SU-DHL-6 (cell line): ENCODE measurements around the gene SIGLEC8.

Experiments used
- EZH2phosphoT487 ChIP-seq: fragments of 200-600 bp; sonication (generic), shearing (Covaris generic); conservative IDR thresholded peaks from 2 replicates; pipeline ENCODE4 v1.6.1; 2018; ENCODE audit warnings: mild to moderate bottlenecking, antibody characterized with exemption, low read length, moderate library complexity, mixed read lengths
- TF ChIP-seq, protein P1 (sequence below): fragments of 200-600 bp; sonication (generic); IDR thresholded peaks from one replicate; pipeline ENCODE4 v1.5.1; 2017; ENCODE audit warnings: antibody characterized with exemption, mild to moderate bottlenecking, low read length, moderate library complexity; ENCODE audit not compliant: insufficient read depth, poor library complexity, severe bottlenecking

DNA sequence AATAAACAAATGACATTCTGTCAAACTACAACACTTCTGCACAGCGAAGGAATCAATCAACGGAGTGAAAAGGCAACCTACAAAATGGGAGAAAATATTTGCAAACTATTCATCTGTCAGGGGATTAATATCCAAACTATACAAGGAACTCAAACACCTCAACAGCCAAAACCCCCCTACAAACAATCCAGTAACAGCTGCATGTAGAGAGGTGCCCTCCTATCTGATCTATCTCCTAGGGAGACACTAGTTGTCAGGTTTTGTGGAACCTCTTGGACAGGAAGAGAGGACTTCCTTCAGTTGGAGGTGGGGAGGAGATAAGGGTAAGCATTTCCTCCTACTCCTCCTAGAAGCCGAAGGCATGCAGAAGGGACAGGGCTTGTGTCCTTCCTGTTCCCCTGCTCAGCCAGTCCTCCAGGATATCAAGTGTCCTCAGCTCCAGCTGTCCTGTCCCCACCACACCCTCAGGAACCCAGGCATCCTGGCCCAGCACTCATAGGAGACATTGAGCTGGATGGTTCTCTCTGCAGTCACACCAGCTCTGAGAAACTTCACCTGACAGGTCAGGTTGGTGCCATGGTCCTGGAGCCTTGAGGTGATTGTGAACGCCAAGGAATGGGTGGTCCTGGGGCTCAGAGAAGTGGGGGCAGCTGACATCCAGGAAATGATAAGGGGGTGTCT is 9.8 kb upstream of the SIGLEC8 start:
- TF ChIP-seq, protein P1, sequence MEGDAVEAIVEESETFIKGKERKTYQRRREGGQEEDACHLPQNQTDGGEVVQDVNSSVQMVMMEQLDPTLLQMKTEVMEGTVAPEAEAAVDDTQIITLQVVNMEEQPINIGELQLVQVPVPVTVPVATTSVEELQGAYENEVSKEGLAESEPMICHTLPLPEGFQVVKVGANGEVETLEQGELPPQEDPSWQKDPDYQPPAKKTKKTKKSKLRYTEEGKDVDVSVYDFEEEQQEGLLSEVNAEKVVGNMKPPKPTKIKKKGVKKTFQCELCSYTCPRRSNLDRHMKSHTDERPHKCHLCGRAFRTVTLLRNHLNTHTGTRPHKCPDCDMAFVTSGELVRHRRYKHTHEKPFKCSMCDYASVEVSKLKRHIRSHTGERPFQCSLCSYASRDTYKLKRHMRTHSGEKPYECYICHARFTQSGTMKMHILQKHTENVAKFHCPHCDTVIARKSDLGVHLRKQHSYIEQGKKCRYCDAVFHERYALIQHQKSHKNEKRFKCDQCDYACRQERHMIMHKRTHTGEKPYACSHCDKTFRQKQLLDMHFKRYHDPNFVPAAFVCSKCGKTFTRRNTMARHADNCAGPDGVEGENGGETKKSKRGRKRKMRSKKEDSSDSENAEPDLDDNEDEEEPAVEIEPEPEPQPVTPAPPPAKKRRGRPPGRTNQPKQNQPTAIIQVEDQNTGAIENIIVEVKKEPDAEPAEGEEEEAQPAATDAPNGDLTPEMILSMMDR: no peak
- TF ChIP-seq EZH2phosphoT487: no peak
